ENCODE data around the gene IL9R.
"Not testable (repeated sequence)": the region's sequence is repeated elsewhere in the genome, so short reads cannot be mapped to it uniquely, and the experiment has no call there.

Gene IL9R

GRCh38 chrX:155997436-155997835 lies at the start of gene IL9R:
IL9R (plus strand) TSS chrX:155997696; CDS start chrX:155997760, 64 bp downstream.
- no peak for DNase-seq (ENCODE audit: low read depth, low spot score)
- H3K27ac ChIP-seq, result no peak within 1 kb of the TSS

- peak; percentile 12 for DNase-seq (ENCODE audit: low read depth, low spot score)
- H3K27ac ChIP-seq, result peak overlapping the region; percentile 57
Measured at GRCh38 chrX:155949098-155949497, 48.4 kb upstream of the IL9R start.

- H3K27ac ChIP-seq, result no peak overlapping the region
- no peak for DNase-seq (ENCODE audit: low read depth, low spot score)
Measured at GRCh38 chrX:155951237-155951789, 46.2 kb upstream of the IL9R start.

GRCh38 chrX:155953055-155953454 lies 44.4 kb upstream of the IL9R start:
- no peak for DNase-seq (ENCODE audit: low read depth, low spot score)
- H3K27ac ChIP-seq, result no peak overlapping the region

DNA sequence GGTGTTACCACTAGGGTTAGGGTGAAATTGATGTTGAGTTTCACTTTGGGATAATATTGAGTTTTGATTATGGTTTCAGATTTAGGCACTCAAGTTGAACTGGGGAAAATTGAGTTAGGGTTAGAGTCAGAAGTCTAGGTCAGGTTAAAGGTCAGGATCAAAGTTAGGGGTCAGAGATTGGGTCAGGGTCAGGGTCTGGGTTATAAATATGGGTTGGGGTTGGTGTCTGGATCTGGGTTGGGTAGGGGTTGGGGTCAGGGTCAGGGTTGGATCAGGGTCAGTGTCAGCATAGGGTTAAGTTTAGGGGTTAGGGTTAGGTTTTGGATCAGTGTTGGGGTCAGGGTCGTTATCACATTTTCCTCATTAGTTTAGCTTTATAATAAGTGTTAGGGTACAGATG lies 42.7 kb upstream of the IL9R start:
- no peak overlapping the region for H3K27ac ChIP-seq
- DNase-seq (ENCODE audit: low read depth, low spot score), result no peak

- no peak overlapping the region for H3K27ac ChIP-seq
- no peak for DNase-seq (ENCODE audit: low read depth, low spot score)
Measured at GRCh38 chrX:155956099-155956498, 41.4 kb upstream of the IL9R start.

- no peak for DNase-seq (ENCODE audit: low read depth, low spot score)
- H3K27ac ChIP-seq, result no peak overlapping the region
Measured at GRCh38 chrX:155956649-155957048, 40.8 kb upstream of the IL9R start.

- no peak for DNase-seq (ENCODE audit: low read depth, low spot score)
- H3K27ac ChIP-seq, result no peak overlapping the region
Measured at GRCh38 chrX:155957843-155958242, 39.7 kb upstream of the IL9R start.

DNA sequence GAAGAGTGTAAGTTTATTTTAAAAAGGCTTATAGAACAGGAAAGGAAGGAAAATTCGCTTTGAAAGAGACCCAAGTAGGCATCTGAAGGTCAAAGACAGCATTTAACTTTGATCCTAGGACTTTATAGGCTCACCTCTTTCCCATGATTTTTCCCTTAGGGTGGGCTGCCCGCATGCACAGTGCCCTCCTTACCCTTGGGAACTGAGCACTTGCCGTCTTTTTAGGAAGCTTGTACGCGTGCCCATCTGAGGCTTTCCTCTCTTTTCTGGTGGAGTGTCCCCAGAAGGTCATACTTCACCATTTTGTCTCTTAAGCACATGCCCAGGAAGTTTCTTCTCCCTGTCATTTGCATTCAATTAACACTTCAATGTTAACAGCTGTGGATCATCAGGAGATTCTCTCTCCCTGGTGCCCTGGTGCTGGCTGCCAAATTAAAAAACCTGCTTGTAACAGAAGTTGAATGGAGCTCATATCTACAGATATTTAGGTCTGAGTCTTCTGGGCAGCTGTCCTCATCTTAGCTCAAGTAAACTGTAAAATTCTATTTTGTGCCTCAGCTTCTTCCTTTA lies 38.4 kb upstream of the IL9R start:
- no peak for DNase-seq (ENCODE audit: low read depth, low spot score)
- no peak overlapping the region for H3K27ac ChIP-seq

- H3K27ac ChIP-seq, result peak overlapping the region; percentile 14
- no peak for DNase-seq (ENCODE audit: low read depth, low spot score)
Measured at GRCh38 chrX:155962906-155963305, 34.6 kb upstream of the IL9R start.

GRCh38 chrX:155966876-155967275 lies 30.6 kb upstream of the IL9R start:
- no peak overlapping the region for H3K27ac ChIP-seq
- no peak for DNase-seq (ENCODE audit: low read depth, low spot score)

GRCh38 chrX:155967653-155968325 lies 29.7 kb upstream of the IL9R start:
- H3K27ac ChIP-seq, result peak overlapping the region; percentile 7
- no peak for DNase-seq (ENCODE audit: low read depth, low spot score)

- H3K27ac ChIP-seq, result peak overlapping the region; percentile 7
- no peak for DNase-seq (ENCODE audit: low read depth, low spot score)
Measured at GRCh38 chrX:155968326-155968661, 29.2 kb upstream of the IL9R start.

DNA sequence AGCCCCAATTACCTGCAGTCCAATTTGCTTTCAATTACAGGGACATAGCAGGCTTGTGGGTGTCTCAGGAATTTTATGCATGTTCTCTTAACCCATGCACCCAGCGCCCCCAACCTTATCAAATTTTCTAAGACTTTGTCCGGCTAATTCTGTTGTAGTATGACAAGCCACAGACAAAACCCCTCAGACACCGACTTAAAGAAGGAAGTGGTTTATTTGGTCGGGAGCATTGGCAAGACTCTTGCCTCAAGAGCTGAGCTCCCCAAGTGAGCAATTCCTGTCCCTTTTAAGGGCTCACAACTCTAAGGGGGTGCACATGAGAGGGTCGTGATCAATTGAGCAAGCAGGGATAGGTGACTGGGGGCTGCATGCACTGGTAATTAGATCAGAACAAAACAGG lies 28.7 kb upstream of the IL9R start:
- no peak overlapping the region for H3K27ac ChIP-seq

DNA sequence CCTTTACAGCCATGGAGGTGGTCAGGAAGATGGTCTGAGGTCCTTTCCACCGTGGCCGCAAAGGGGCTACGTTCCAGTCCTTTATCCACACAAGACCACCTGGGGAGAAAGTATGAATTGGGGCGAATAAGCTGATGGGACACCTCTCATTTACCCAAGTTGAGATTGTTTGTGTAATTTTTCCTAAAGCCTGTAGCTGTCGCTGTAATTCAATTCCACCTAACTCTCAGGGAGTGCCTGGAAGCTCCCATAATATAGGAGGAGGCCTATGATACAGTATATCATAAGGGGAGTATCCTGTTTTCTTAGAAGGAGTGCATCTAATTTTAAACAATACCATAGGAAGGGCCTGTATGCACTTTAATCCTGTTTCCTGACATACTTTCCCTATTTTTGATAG lies 25.8 kb upstream of the IL9R start:
- not testable (repeated sequence) for DNase-seq (ENCODE audit: low read depth, low spot score); H3K27ac ChIP-seq

More for the DNA sequence above, 28.7 kb upstream of the IL9R start:
- no peak for DNase-seq (ENCODE audit: low read depth, low spot score)

- not testable (repeated sequence) for H3K27ac ChIP-seq; DNase-seq (ENCODE audit: low read depth, low spot score)
Measured at GRCh38 chrX:155972241-155972640, 25.3 kb upstream of the IL9R start.

DNA sequence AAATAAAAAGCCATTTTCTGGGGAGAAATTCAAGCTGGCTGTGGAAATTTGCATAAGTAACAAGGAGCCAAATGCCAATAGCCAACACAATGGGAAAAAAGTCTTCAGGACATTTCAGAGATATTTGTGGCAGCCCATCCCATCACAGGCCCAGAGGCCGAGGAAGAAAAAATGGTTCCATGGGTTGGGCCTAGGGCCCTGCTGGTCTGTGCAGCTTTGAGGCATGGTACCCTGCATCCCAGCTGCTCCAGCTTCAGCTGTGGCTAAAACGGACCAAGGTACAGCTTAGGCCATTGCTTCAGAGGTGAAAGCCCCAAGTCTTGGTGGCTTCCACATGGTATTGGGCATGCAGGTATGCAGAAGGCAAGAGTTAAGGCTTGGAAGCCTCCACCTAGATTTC lies 14.2 kb upstream of the IL9R start:
- H3K27ac ChIP-seq, result no peak overlapping the region
- no peak for DNase-seq (ENCODE audit: low read depth, low spot score)

- no peak overlapping the region for H3K27ac ChIP-seq
- DNase-seq (ENCODE audit: low read depth, low spot score), result no peak
Measured at GRCh38 chrX:155985208-155985607, 12.3 kb upstream of the IL9R start.

GRCh38 chrX:155986995-155987394 lies 10.5 kb upstream of the IL9R start:
- not testable (repeated sequence) for DNase-seq (ENCODE audit: low read depth, low spot score); H3K27ac ChIP-seq

DNA sequence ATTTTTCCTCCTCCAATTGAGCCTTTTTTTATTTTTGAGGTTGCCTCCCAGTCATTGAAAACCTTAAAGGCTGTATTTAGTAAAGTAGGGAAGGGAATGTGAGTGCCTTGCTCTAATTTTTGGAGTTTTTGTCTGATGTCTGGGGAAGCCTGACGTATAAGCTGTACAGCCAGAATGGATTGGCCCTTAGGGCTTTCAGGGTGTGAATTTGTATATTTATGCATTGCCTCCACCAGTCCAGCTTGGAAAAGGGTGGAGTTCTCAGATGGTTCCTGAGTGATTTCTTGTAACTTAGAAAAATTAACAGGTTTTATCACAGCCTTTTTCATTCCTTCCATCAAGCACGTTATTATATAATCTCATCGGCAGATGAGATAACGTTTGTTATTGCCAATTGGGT lies 8.6 kb upstream of the IL9R start:
- no peak for DNase-seq (ENCODE audit: low read depth, low spot score)
- H3K27ac ChIP-seq, result no peak overlapping the region

DNA sequence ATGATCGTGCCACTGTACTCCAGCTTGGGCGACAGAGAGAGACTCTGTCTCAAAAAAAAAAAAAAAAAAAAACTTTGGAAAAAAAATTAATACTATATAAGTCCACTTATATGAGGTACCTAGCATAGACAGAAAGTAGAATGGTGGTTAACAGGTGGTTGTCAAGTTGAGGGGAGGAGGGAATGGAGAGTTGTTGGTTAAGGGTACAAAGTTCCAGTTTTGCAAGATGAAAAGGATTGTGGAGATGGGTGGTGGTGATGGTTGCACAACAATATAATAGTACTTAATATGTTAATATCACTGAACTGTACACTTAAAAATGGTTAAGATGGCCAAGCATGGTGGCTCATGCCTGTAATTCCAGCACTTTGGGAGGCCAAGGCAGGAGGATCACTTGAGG lies 4.1 kb upstream of the IL9R start:
- H3K27ac ChIP-seq, result no peak overlapping the region
- DNase-seq (ENCODE audit: low read depth, low spot score), result no peak

GRCh38 chrX:155995321-155995875 lies 2.1 kb upstream of the IL9R start:
- no peak for DNase-seq (ENCODE audit: low read depth, low spot score)

More at GRCh38 chrX:155995321-155995875, 2.1 kb upstream of the IL9R start:
- no peak overlapping the region for H3K27ac ChIP-seq
